Ovary (tissue), 9 donors: Measurements from ENCODE around the gene ODAPH. TPM values are rescaled to one million over a fixed set of nuclear protein-coding genes. Genes with fewer than 3 reads are reported as not detected.
A peak's percentile ranks its signal among the peaks of the same experiment; 100 is the strongest.
"Not testable (repeated sequence)": the region's sequence is repeated elsewhere in the genome, so short reads cannot be mapped to it uniquely, and the experiment has no call there.

ENCODE experiments used
- DNase-seq, 5 donors: peaks; one replicate each; pipeline ENCODE4 v3.0.0-alpha.2; 2019 to 2020
- H3K27ac ChIP-seq, 2 donors: fragments of 200-600 bp; one replicate each; pipeline versions ENCODE4 v1.5.1 to v1.8.0; 2019 to 2022
- H3K27me3 ChIP-seq: fragments of 200-600 bp; one replicate; pipeline ENCODE4 v1.8.0; 2022
- H3K36me3 ChIP-seq: fragments of 200-600 bp; sonication (generic); one replicate; pipeline ENCODE4 v1.5.1; 2019
- H3K4me1 ChIP-seq: one replicate; pipeline ENCODE4 v1.8.1; 2013; ENCODE audit warnings: mild to moderate bottlenecking, moderate library complexity; ENCODE audit not compliant: insufficient read depth
- H3K4me3 ChIP-seq: fragments of 200-600 bp; sonication (generic); one replicate; pipeline ENCODE4 v1.5.1; 2017
- H3K9me3 ChIP-seq, 2 donors: fragments of 200-600 bp in 1 of 2; sonication (generic) in 1 of 2; one replicate each; pipeline versions ENCODE4 v1.5.1 to v1.8.1; 2013 to 2019; ENCODE audit warnings: mild to moderate bottlenecking in 1 of 2, moderate library complexity in 1 of 2
- EP300 ChIP-seq: sonication (generic); formaldehyde crosslinking; IDR thresholded peaks from one replicate; pipeline ENCODE4 v1.6.1; 2017; ENCODE audit warnings: antibody characterized with exemption
- POLR2A ChIP-seq: fragments of 450-650 bp; IDR thresholded peaks from one replicate; pipeline ENCODE4 v1.6.1; 2017; ENCODE audit warnings: antibody characterized with exemption, mild to moderate bottlenecking, moderate library complexity
- WGBS, 3 donors: extraction: QIAGEN DNeasy Blood & Tissue Kit in 1 of 3; methylation state at CpG; one replicate each; pipeline versions ENCODE4 v1.1.5 to v1.1.7; 2013 to 2017; 5-methylcytosine and 5-hydroxymethylcytosine counted together
- intact Hi-C, 4 donors: fragments of 100-400 bp; cut with DNase I; formaldehyde crosslinking; loops; one replicate each; pipeline versions ENCODE4 v1.11.0 to v1.15.1; 2022 to 2023
- polyA plus RNA-seq, 2 donors: library from polyadenylated mRNA; stranded (reverse); fragments of 200-250 nt in 1 of 2; fragments of 350-450 nt in 1 of 2; fragmentation: Illumina TruSeq in 1 of 2; extraction: RNeasy Lipid Tissue Mini Kit (QIAGEN cat#74804) in 1 of 2; gene quantifications; one replicate each; pipeline ENCODE4 v1.2.3, GENCODE V29; 2013 to 2014
- total RNA-seq, 7 donors: library from RNA; depleted of rRNA in 2 of 7; stranded (reverse); fragments of >200 nt in 2 of 7; fragmentation: NEBNext Ultra II Directional in 3 of 7; extraction: Animal tissue kit (Norgen Biotek cat#: 25700) in 3 of 7; gene quantifications; one replicate each; pipeline versions ENCODE4 v1.1.0 to v1.2.4, GENCODE V29; 2016 to 2023
- TF ChIP-seq, protein P1 (sequence below), 3 donors: fragments of 450-650 bp in 2 of 3; fragments of 200-600 bp in 1 of 3; IDR thresholded peaks; one replicate each; pipeline versions ENCODE4 v1.5.1 to v1.8.0; 2016 to 2022; ENCODE audit warnings: antibody characterized with exemption in 3 of 3, mild to moderate bottlenecking in 1 of 3
- donor health status: DM: no; HTN: no; CAD: no; lungs with moderate emphysema.
- donor health status: DM: no; HTN: no; CAD: no.
- donor health status: Bipolar disorder and iron deficiency.
- donor health status: DM: yes; HTN: yes; CAD: no.
- donor health status: DM: no; HTN: no; CAD: no.
- donor health status: DM: yes; HTN: yes; CAD: no.

The ODAPH gene
- total and polyA plus RNA-seq, 9 donors: not detected

DNA sequence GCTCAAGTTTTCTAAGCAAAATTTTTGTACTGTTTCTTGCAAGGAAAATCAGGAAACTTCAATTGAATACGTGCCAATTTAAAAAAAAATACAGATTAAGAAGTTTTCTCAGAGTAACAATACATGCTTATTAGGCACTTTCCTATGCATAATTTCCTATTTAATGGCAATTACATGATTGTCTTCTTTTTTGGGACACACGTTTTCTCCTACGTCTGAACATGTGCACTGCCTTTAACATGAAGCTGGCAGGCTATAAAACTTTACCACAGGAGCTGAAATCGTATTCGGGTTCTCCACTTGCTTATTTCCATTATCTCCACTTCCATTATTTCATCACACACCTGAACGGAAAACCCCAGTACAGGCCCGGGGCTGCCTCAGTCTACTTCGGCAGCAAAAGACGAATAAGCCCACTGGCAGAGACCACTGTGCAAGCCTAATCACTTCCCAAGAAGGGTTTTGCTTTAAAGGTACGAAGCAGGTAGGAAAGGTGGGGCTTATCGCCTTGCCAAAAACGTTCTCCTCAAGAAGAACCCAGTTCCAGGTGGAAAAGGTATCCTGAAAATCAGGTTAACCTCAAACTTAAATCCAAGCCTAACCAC is 42.2 kb upstream of the ODAPH start:
- H3K4me1 ChIP-seq: peaks cover 10% of the 10 kb centered on the region
- H3K27ac ChIP-seq: peak overlapping the region; percentile 88 to 90
- intact Hi-C loops: loop anchor here in 1 of 4 donors (10.0 kb wide), 2 partner anchors 151 to 579 kb away; partner anchors contain the start of gene PARM1
- no peaks in the 10 kb centered on the region for H3K36me3 ChIP-seq
- WGBS, 3 donors: 0 to 1% (median 0%) methylated on average over 12 of the region's 12 CpGs
- H3K4me3 ChIP-seq: peak overlapping the region; percentile 46
- DNase-seq: no peak
- TF ChIP-seq EP300 (no peak), POLR2A (no peak)
- TF ChIP-seq, protein P1, sequence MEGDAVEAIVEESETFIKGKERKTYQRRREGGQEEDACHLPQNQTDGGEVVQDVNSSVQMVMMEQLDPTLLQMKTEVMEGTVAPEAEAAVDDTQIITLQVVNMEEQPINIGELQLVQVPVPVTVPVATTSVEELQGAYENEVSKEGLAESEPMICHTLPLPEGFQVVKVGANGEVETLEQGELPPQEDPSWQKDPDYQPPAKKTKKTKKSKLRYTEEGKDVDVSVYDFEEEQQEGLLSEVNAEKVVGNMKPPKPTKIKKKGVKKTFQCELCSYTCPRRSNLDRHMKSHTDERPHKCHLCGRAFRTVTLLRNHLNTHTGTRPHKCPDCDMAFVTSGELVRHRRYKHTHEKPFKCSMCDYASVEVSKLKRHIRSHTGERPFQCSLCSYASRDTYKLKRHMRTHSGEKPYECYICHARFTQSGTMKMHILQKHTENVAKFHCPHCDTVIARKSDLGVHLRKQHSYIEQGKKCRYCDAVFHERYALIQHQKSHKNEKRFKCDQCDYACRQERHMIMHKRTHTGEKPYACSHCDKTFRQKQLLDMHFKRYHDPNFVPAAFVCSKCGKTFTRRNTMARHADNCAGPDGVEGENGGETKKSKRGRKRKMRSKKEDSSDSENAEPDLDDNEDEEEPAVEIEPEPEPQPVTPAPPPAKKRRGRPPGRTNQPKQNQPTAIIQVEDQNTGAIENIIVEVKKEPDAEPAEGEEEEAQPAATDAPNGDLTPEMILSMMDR (IDR thresholded peaks at IDR 0.05): no peak
- H3K9me3 ChIP-seq: no peaks in the 10 kb centered on the region
- H3K27me3 ChIP-seq: no peaks in the 10 kb centered on the region

DNA sequence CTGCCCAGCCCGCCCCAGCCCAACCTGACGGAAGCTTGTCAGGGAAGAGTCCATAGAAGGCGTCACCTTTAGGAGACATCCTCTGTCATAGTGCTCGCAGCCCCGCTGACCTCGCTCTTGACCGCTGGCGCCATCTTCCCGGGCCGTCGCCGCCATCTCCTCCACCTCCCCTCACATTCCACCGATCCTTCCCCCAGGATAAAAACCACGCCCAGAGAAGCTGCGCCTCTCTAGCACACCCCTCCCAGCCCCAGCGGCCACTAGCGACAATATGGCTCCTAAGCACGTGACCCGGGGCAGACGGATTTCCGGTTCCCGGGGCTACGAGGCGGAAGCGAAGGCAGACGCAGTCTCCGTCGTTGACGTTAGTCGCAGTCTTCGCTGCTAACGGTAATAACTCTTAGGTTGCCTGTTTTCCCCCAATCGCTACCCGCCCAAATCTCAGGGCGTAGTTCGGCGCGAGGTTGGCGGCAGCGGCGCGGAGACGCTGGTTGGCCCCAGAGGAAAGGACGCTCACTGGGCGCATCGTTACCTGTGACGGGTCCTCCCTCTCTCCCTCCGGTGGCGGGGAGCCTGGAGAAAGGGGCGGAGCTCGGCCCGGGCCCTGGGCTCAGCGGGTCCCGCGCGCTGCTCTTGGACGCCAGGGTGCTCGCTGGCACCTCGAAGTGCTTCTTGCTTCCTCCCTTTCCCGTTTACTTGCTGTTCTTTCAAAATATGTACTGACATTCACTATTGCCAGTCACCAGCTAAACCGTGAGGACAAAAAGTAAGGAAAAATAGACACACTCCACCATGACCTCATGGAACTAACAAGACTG is 41.5 kb upstream of the ODAPH start, which contains the start of the genes RCHY1 and THAP6:
Gene RCHY1, minus strand, starts transcription at position 273 of the 818 bp plus-strand sequence. Its CDS starts 117 bp downstream, at position 156.
Gene THAP6, plus strand, starts transcription at position 343 of the 818 bp plus-strand sequence. CDS start 980 bp downstream, outside the sequence.
- Histone ChIP-seq H3K4me1 (peaks cover 10% of the 10 kb centered on the region), H3K9me3 (no peaks in the 10 kb centered on the region), H3K27me3 (no peaks in the 10 kb centered on the region), H3K36me3 (no peaks in the 10 kb centered on the region), H3K27ac (peak within 1 kb of the TSS; percentile 88 to 90), H3K4me3 (peak within 1 kb of the TSS; percentile 46)
- TF ChIP-seq POLR2A: peak; percentile 94
- TF ChIP-seq, protein P1 (IDR thresholded peaks at IDR 0.05): peak in 2 of 3 donors; percentile 21 to 22
- peak; percentile 29 for TF ChIP-seq EP300
- intact Hi-C loops: loop anchor here in 1 of 4 donors (10.0 kb wide), 2 partner anchors 150 to 580 kb away; partner anchors contain the start of gene PARM1
- WGBS, 3 donors: 0% methylated on average over 59 to 61 of the region's 61 CpGs
- peak; percentile 90 to 94 (median 92) for DNase-seq

DNA sequence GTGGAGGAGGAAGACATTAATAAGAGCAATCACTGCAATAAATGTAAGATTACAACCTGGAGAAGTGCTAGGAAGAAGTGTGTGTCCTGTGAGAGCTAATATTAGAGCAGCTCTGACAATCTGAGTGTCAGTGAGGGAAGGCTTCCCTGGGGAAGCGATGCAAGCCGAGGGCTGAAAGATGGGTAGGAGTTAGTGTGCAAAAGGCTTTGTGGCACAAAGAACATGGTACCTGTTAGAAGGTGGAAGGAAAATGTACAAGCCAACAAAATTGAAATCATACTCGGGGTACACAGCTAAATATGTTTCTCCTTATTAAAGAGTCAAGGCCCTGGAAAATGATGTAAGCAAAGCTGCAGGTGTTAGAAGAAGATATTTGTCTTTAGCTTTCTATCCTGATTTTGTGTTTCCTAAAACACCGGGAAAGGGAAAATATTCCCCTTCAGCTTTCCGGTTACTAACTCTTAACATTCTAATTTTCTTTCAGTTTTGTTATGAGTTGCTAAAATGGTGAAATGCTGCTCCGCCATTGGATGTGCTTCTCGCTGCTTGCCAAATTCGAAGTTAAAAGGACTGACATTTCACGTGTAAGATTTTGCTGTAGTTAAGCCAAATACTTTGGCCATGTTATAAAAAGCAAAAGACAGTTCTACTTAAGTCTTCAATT is 40.8 kb upstream of the ODAPH start:
- TF ChIP-seq, protein P1 (IDR thresholded peaks at IDR 0.05): no peak
- TF ChIP-seq EP300 (no peak), POLR2A (no peak)
- peak overlapping the region; percentile 88 to 90 for H3K27ac ChIP-seq
- DNase-seq: no peak
- H3K4me3 ChIP-seq: peak overlapping the region; percentile 46
- no peaks in the 10 kb centered on the region for H3K36me3 ChIP-seq
- no peaks in the 10 kb centered on the region for H3K27me3 ChIP-seq
- no peaks in the 10 kb centered on the region for H3K9me3 ChIP-seq
- WGBS, 3 donors: 36 to 52% (median 39%) methylated on average over 9 of the region's 9 CpGs
- H3K4me1 ChIP-seq: peaks cover 10% of the 10 kb centered on the region
- intact Hi-C loops: loop anchor here in 1 of 4 donors (10.0 kb wide), 2 partner anchors 150 to 580 kb away; partner anchors contain the start of gene PARM1

DNA sequence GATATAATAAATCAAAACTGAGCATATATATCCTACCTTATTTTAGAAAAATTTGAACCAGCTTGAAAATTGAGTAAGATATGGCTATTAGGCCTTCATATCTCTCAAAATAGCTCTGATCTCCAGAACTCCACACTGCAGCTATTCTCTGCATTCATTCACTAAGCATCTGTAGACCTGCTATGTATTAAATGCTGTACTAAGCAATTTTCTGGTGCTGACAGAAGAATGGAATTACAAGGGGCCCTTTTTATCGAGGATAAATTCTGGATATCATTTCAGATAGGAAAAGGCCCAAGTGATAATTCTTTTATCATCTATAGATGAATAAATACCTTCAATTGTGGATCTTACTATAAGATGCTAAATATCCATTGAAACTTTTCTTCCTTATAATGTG is 39.7 kb upstream of the ODAPH start:
- peaks cover 10% of the 10 kb centered on the region for H3K4me1 ChIP-seq
- H3K9me3 ChIP-seq: no peaks in the 10 kb centered on the region
- no peak overlapping the region for H3K4me3 ChIP-seq
- intact Hi-C loops: loop anchor here in 1 of 4 donors (10.0 kb wide), 2 partner anchors 149 to 581 kb away; partner anchors contain the start of gene PARM1
- H3K27ac ChIP-seq: no peak overlapping the region
- TF ChIP-seq, protein P1 (IDR thresholded peaks at IDR 0.05): no peak
- TF ChIP-seq POLR2A: no peak
- TF ChIP-seq EP300: no peak
- H3K36me3 ChIP-seq: no peaks in the 10 kb centered on the region
- no peak for DNase-seq
- H3K27me3 ChIP-seq: no peaks in the 10 kb centered on the region
- 73 to 84% (median 80%) methylated on average over 1 of the region's 1 CpG for WGBS, 3 donors

DNA sequence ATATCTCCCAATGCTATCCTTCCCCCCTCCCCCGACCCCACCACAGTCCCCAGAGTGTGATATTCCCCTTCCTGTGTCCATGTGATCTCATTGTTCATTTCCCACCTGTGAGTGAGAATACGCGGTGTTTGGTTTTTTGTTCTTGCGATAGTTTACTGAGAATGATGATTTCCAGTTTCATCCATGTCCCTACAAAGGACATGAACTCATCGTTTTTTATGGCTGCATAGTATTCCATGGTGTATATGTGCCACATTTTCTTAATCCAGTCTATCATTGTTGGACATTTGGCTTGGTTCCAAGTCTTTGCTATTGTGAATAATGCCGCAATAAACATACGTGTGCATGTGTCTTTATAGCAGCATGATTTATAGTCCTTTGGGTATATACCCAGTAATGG is 36.4 kb upstream of the ODAPH start:
- not testable (repeated sequence) for H3K27me3 ChIP-seq, H3K4me3 ChIP-seq, H3K27ac ChIP-seq, DNase-seq, H3K36me3 ChIP-seq, H3K9me3 ChIP-seq, H3K4me1 ChIP-seq
- intact Hi-C loops: loop anchor here in 1 of 4 donors (10.0 kb wide), 2 partner anchors 145 to 585 kb away; partner anchors contain the start of gene PARM1
- WGBS, 3 donors: 91 to 100% (median 94%) methylated on average over 4 to 5 of the region's 7 CpGs
